Measurements from ENCODE around the gene NHSL2.

NHSL2 gene

GRCh38 chrX:72060921-72061490 lies 150.4 kb downstream of the NHSL2 start:
- no peak for DNase-seq (ENCODE audit: extremely low read depth in 1 of 2, low read depth in 1 of 2)

GRCh38 chrX:72062916-72063315 lies 152.3 kb downstream of the NHSL2 start:
- no peak for DNase-seq (ENCODE audit: extremely low read depth in 1 of 2, low read depth in 1 of 2)

- DNase-seq (ENCODE audit: extremely low read depth in 1 of 2, low read depth in 1 of 2) = no peak
Measured at GRCh38 chrX:72069350-72070160, 158.9 kb downstream of the NHSL2 start.

- no peak for DNase-seq (ENCODE audit: extremely low read depth in 1 of 2, low read depth in 1 of 2)
Measured at GRCh38 chrX:72071213-72071612, 160.6 kb downstream of the NHSL2 start.

- DNase-seq (ENCODE audit: extremely low read depth in 1 of 2, low read depth in 1 of 2) = no peak
Measured at GRCh38 chrX:72073633-72074032, 163.0 kb downstream of the NHSL2 start.

- no peak for DNase-seq (ENCODE audit: extremely low read depth in 1 of 2, low read depth in 1 of 2)
Measured at GRCh38 chrX:72078411-72078810, 167.8 kb downstream of the NHSL2 start.

- no peak for DNase-seq (ENCODE audit: extremely low read depth in 1 of 2, low read depth in 1 of 2)
Measured at GRCh38 chrX:72079607-72080006, 169.0 kb downstream of the NHSL2 start.

- DNase-seq (ENCODE audit: extremely low read depth in 1 of 2, low read depth in 1 of 2) = no peak
Measured at GRCh38 chrX:72080150-72080549, 169.5 kb downstream of the NHSL2 start.

- no peak for DNase-seq (ENCODE audit: extremely low read depth in 1 of 2, low read depth in 1 of 2)
Measured at GRCh38 chrX:72080800-72081199, 170.2 kb downstream of the NHSL2 start.

GRCh38 chrX:72081605-72082320 lies 171.1 kb downstream of the NHSL2 start:
- DNase-seq (ENCODE audit: extremely low read depth in 1 of 2, low read depth in 1 of 2) = no peak

GRCh38 chrX:72083291-72083690 lies 172.6 kb downstream of the NHSL2 start:
- DNase-seq (ENCODE audit: extremely low read depth in 1 of 2, low read depth in 1 of 2) = no peak

GRCh38 chrX:72084114-72084513 lies 173.5 kb downstream of the NHSL2 start:
- DNase-seq (ENCODE audit: extremely low read depth in 1 of 2, low read depth in 1 of 2) = no peak

- DNase-seq (ENCODE audit: extremely low read depth in 1 of 2, low read depth in 1 of 2) = no peak
Measured at GRCh38 chrX:72086995-72087394, 176.3 kb downstream of the NHSL2 start.

GRCh38 chrX:72088761-72089160 lies 178.1 kb downstream of the NHSL2 start:
- DNase-seq (ENCODE audit: extremely low read depth in 1 of 2, low read depth in 1 of 2) = no peak

GRCh38 chrX:72089254-72089653 lies 178.6 kb downstream of the NHSL2 start:
- DNase-seq (ENCODE audit: extremely low read depth in 1 of 2, low read depth in 1 of 2) = no peak

- peak; percentile 15 to 37 for DNase-seq (ENCODE audit: extremely low read depth in 1 of 2, low read depth in 1 of 2)
Measured at GRCh38 chrX:72094894-72095293, 184.2 kb downstream of the NHSL2 start.

- no peak for DNase-seq (ENCODE audit: extremely low read depth in 1 of 2, low read depth in 1 of 2)
Measured at GRCh38 chrX:72095370-72095769, 184.7 kb downstream of the NHSL2 start.

GRCh38 chrX:72097098-72097497 lies 186.5 kb downstream of the NHSL2 start:
- no peak for DNase-seq (ENCODE audit: extremely low read depth in 1 of 2, low read depth in 1 of 2)

- DNase-seq (ENCODE audit: extremely low read depth in 1 of 2, low read depth in 1 of 2) = no peak
Measured at GRCh38 chrX:72100051-72100755, 189.6 kb downstream of the NHSL2 start.

GRCh38 chrX:72100824-72101351 lies 190.2 kb downstream of the NHSL2 start:
- peak; percentile 39 to 42 for DNase-seq (ENCODE audit: extremely low read depth in 1 of 2, low read depth in 1 of 2)

GRCh38 chrX:72101597-72102037 lies 191.0 kb downstream of the NHSL2 start:
- no peak for DNase-seq (ENCODE audit: extremely low read depth in 1 of 2, low read depth in 1 of 2)

Measured in activated CD8-positive, alpha-beta memory T cell treated with anti-CD3 and anti-CD28 coated beads for 1 hour (primary cell).